ENCODE data around the gene TPST2.

GRCh38 chr22:26609287-26609686 is 19.4 kb upstream of the TPST2 start:
- no peak for TF ChIP-seq CTCF (IDR thresholded peaks at IDR 0.05)
- no peak for TF ChIP-seq POLR2A (IDR thresholded peaks at IDR 0.05)
